GM21717 (cell line): Measurements from ENCODE around the gene POR.
"Not testable (repeated sequence)": the region's sequence is repeated elsewhere in the genome, so short reads cannot be mapped to it uniquely, and the experiment has no call there.

ENCODE experiments used
- ATAC-seq: cut with Tn5 transposase; IDR thresholded peaks from one replicate; pipeline ENCODE4 v1.9.1; 2021; ENCODE audit warnings: mild to moderate bottlenecking, moderate library complexity; ENCODE audit not compliant: unreplicated experiment

POR gene

DNA sequence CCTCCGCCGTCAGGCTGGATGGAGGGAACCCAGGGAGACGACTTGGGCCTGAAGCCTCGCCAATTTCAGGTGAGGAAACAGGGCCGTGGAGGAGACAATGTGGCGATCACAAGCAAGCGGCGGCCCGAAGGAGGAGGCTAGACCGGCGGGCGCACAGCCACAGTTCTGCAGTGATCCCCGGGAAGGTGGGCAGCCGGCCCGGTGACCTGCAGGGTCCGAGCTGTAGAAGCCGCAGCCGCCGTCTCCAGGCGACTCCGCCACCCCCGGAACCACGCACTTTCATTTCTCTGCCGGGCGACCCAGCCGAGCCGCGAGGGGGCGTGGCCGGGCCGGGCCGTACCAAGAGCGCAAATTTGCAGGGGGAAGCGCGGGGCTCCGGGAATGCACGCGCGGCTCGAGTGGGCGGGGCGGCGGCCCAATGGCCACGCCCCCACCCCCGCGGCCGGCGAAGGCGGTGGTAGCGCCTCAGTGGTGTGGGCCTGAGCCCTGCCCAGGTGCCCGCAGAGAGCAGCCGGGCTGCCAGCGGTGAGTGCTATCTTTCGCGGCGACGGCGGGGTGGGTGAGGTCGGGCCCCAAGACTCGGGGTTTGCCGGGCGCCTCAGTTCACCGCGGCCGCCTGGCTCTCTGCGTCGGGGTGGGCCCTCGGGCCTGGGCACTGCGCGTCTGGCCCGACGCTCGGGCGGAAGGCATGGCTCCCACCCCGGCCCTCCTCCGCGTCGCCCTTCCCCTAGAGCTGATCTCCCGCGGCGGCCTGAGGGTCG, at the start of gene POR:
POR (plus strand) TSS at position 501 of the 761 bp plus-strand sequence. CDS start 38,847 bp downstream, outside the sequence.
- ATAC-seq: peak; percentile 86

GRCh38 chr7:75866114-75866488, 48.9 kb upstream of the POR start:
- ATAC-seq: no peak

- no peak for ATAC-seq
These were observed 48.2 kb upstream of the POR start for GRCh38 chr7:75866489-75867389.

DNA sequence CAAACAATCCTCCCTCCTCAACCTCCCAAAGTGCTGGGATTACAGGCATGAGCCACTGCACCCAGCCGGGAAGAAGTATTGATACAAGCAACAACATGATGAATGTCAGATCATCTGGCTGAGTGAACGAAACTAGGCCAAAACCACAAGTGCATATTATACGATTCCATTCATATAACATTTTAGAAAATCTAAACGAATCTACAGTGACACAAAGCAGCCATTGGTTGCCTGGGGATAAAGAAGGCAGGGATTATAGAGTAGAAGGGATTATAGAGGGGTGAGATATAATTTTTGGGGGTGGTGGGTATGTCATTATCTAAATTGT, 47.6 kb upstream of the POR start:
- ATAC-seq: no peak

DNA sequence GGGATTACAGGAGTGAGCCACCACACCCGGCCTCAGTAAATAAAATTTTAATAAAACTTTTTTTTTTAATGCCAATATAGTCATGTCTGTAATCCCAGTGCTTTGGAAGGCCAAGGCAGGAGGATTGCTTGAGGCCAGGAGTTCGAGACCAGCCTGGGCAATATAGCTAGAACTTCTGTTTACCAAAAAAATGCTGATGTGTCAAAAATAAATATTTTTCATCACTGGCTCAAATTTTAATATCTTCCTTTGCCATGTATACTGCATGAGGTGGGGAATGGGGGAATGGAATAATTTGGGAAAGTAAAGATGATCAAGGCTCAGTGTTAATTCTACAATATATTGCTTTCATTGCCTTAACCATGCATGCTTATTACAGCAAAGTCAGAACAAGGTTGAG, 46.8 kb upstream of the POR start:
- ATAC-seq: no peak

DNA sequence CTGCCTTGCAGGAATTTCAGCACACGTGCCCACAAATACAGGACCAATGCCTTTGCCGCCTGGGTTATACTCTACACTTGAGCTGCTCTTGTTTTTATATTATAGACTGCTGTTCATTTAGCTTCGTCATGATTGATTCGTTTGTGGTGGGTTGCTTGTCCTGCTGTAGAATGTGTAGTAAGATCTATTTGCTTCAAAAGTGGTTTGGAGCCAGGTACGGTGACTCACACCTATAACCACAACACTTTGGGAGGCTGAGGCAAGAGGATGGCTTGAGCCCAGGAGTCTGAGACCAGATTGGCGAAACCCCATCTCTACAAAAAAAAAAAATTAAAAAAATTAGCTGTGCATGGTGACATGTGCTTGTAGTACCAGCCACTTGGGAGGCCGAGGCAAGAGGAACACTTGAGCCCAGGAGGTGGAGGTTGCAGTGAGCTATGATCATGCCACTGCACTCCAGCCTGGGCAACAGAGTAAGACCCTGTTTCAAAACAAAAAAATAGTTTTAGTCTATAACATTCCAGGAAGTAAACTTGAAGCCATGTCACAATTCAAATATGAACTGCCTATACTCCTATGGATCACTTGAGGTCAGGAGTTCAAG, 45.1 kb upstream of the POR start:
- no peak for ATAC-seq

- no peak for ATAC-seq
These were observed 44.3 kb upstream of the POR start for GRCh38 chr7:75870557-75871161.

DNA sequence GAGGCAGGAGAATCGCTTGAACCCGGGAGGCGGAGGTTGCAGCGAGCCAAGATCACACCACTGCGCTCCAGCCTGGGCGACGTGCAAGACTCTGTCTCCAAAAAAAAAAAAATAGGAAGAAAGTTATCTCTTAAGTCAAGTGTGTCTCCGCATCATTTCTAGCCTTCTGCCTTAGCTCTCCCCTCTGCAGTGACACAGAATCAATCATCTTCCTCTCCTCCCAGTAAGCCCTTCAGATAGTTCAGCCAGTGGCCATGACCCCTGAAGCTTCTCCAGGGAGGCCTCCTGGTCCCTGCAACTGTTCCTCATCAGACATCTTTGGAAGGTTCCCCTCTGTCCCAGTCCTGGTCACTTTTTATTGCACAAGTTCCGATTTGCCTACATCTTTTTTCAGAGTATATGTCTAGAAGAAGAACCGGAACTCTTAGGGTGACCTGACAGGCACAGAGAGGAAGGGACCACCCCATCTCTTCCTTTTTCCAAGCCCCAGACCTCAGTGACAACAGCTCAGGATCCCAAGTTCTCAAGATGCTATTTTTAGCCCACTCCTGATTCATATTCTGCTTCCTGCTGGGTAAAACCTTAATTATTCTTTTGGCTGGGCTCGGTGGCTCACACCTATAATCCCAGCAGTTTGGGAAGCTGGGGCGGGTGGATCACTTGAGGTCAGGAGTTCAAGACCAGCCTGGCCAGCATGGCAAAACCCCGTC, 42.7 kb upstream of the POR start:
- no peak for ATAC-seq

DNA sequence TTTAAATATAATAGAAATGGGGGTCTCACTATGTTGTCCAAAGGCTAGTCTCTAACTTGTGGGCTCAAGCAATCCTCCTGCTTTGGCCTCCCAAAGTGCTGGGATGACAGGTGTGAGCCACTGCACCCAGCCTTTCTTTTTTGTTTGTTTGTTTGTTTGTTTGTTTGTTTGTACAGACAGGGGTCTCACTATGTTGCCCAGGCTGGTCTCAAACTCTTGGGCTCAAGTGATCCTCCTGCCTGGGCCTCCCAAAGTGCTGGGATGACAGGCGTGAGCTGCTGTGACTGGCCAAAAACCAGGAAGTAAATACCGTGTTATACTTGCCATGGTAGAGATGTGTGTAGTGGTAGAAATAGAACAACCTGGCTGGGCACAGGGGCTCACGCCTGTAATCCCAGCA, 40.8 kb upstream of the POR start:
- not testable (repeated sequence) for ATAC-seq

GRCh38 chr7:75875113-75876080, 39.6 kb upstream of the POR start:
- ATAC-seq: no peak

GRCh38 chr7:75876126-75876881, 38.7 kb upstream of the POR start:
- no peak for ATAC-seq

DNA sequence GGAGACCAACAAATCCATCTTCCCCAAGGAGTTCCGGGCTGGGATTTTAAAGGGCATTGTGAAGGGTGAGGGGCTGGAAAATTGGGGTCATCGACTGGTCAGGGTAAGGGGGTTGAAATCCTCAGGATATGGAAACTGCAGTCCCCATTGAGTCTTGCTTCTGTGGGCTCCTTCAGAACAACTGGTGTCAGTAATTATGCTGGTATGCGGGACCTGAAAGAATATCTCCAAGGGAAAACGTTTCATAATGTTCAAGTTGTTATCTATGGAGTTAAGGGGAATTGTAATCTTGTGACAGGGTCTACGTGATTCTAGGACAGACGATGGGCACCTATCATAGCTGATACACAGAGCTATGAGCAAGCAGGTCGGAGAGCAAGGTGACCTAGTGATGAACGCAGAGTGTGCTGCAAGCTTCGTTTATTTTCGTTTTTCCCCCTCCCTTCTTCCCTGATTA, 36.6 kb upstream of the POR start:
- ATAC-seq: peak; percentile 30

DNA sequence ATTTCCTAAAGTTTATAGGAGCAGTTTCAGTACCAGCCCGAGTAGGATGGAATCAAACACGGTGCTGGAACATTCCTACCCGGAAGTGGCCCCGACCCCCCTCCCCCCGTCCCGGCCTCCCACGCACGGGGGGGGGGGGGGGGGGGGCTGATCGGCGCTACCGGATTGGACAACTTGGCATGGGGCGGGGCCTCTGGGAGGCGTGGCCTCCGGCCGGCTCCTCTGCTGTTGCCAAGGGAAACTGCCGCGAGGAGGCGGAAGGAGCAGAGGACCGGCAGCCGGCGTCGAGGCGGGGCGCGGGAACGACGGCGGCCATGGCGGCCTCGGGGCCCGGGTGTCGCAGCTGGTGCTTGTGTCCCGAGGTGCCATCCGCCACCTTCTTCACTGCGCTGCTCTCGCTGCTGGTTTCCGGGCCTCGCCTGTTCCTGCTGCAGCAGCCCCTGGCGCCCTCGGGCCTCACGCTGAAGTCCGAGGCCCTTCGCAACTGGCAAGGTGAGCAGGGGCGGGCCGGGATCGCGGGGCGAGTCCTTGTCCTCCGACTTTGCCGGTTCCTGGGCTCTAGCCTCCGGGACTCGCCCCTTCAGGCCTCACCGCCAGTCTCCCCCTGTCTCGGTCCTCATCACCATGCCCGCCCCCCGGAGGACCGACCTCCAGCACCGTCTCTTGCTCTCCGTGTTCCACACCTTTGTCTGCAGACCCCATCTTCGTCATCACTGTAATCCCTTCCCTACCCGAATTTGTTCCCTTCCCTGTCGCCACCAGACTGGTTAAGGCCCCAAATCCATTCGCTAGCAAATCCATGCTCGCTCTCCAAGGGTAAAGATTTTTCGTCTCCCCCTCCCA, 36.0 kb upstream of the POR start, which contains the start of gene RHBDD2:
RHBDD2 (plus strand) TSS at position 266 of the 843 bp plus-strand sequence; CDS start at position 315, 49 bp downstream.
- ATAC-seq: peak; percentile 85

- no peak for ATAC-seq
These were observed 35.2 kb upstream of the POR start for GRCh38 chr7:75879771-75880184.

GRCh38 chr7:75880242-75880641, 34.7 kb upstream of the POR start:
- ATAC-seq: no peak

- no peak for ATAC-seq
These were observed 33.4 kb upstream of the POR start for GRCh38 chr7:75881436-75882095.

DNA sequence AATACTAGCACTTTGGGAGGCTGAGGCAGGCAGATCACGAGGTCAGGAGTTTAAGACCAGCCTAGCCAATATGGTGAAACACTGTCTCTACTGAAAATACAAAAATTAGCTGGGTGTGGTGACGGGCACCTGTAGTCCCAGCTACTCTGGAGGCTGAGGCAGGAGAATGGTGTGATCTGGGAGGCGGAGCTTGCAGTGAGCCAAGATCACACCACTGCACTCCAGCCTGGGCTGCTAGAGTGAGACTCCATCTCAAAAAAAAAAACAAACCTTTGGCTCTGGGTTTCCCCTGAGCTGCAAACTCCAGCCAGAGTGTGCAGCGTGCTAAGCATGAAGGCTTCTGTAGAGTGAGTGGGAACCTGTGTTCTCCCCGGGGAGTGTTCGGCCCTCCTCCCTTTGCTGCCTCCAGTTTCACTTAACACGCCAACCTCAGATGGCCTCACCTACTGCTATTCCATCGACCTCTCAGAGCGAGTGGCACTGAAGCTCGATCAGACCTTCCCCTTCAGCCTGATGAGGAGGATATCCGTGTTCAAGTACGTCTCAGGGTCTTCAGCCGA, 31.6 kb upstream of the POR start:
- ATAC-seq: not testable (repeated sequence)
